GM12891 (cell line): ENCODE data around the gene FAM110C.
"Not testable (repeated sequence)": the region's sequence is repeated elsewhere in the genome, so short reads cannot be mapped to it uniquely, and the experiment has no call there.

Experiments
- POLR2A ChIP-seq: IDR thresholded peaks from 2 replicates; pipeline ENCODE4 v1.6.1; 2011; ENCODE audit warnings: low read depth, low read length, control low read depth
- TAF1 ChIP-seq: IDR thresholded peaks from 2 replicates; pipeline ENCODE4 v1.6.1; 2011; ENCODE audit warnings: low read depth, low read length, control low read depth

DNA sequence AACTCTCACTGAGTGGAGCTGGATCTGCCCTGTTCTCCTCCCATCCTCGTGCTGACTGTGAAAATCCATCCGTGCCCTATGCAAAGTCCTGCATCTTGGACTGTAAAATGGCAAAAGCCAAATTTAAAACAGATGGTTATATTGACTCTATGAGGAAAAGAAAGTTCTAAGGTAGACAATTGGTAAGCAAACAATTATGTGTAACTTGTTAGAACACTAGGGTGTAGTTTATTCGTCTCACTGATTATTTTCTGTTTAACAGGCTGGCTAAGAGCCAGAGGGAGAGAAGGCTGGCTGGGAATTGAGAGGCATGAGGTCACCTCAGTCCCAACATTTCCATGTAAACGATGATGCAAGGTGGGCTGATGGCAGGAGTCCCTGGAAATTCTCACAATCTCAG is 26.0 kb downstream of the FAM110C start:
- not testable (repeated sequence) for TF ChIP-seq POLR2A, TAF1
